Left ventricle myocardium inferior (tissue), 1 donor: ENCODE results near the gene HOXA6. TPM values are rescaled to one million over a fixed set of nuclear protein-coding genes. Genes with fewer than 3 reads are reported as not detected.
A peak's percentile ranks its signal among the peaks of the same experiment; 100 is the strongest.

Experiments
- DNase-seq: peaks from one replicate; pipeline ENCODE4 v3.0.0-alpha.2; 2020
- H3K27ac ChIP-seq: fragments of 200-600 bp; replicated peaks from 2 replicates; pipeline ENCODE4 v1.8.0; 2021
- H3K27me3 ChIP-seq: fragments of 200-600 bp; 2 replicates; pipeline ENCODE4 v1.8.0; 2021; ENCODE audit warnings: low read depth
- H3K36me3 ChIP-seq: fragments of 200-600 bp; 2 replicates; pipeline ENCODE4 v1.8.0; 2021
- H3K4me1 ChIP-seq: fragments of 200-600 bp; 2 replicates; pipeline ENCODE4 v1.8.0; 2021
- H3K4me3 ChIP-seq: fragments of 200-600 bp; 2 replicates; pipeline ENCODE4 v1.8.0; 2021; ENCODE audit warnings: mild to moderate bottlenecking, moderate library complexity
- H3K9me3 ChIP-seq: fragments of 200-600 bp; replicated peaks from 2 replicates; pipeline ENCODE4 v1.8.0; 2021
- CTCF ChIP-seq: fragments of 200-600 bp; IDR thresholded peaks from 2 replicates; pipeline ENCODE4 v1.8.0; 2021; ENCODE audit warnings: antibody characterized with exemption, mild to moderate bottlenecking, borderline replicate concordance
- intact Hi-C: fragments of 100-400 bp; cut with micrococcal nuclease; formaldehyde crosslinking; loops from one replicate; pipeline ENCODE4 v1.11.0; 2022
- total RNA-seq: library from RNA; stranded (reverse); fragmentation: NEBNext Ultra II Directional; extraction: Animal tissue kit (Norgen Biotek cat#: 25700); gene quantifications from one replicate; pipeline ENCODE4 v1.2.1, GENCODE V29; 2021
- donor health status: DM: no; HTN: yes; CAD: no; lungs with severe emphysema.

Gene HOXA6
- total RNA-seq, 1 donor from 2014 or later: not detected

GRCh38 chr7:27124096-27124901 lies 23.3 kb downstream of the HOXA6 start:
- no peaks in the 10 kb centered on the region for H3K4me1 ChIP-seq

GRCh38 chr7:27123477-27124053 lies 24.0 kb downstream of the HOXA6 start:
- no peak for DNase-seq
- peaks cover 98% of the 10 kb centered on the region for H3K27me3 ChIP-seq
- no peak overlapping the region for H3K27ac ChIP-seq
- no peak for TF ChIP-seq CTCF
- H3K36me3 ChIP-seq: no peaks in the 10 kb centered on the region
- H3K9me3 ChIP-seq: no peaks in the 10 kb centered on the region
- intact Hi-C loops: no loop called here
- no peak overlapping the region for H3K4me3 ChIP-seq
- H3K4me1 ChIP-seq: no peaks in the 10 kb centered on the region

More at GRCh38 chr7:27124096-27124901, 23.3 kb downstream of the HOXA6 start:
- no peaks in the 10 kb centered on the region for H3K36me3 ChIP-seq
- H3K27ac ChIP-seq: no peak overlapping the region
- no peak for DNase-seq
- TF ChIP-seq CTCF: no peak
- H3K9me3 ChIP-seq: no peaks in the 10 kb centered on the region
- peaks cover 98% of the 10 kb centered on the region for H3K27me3 ChIP-seq
- no peak overlapping the region for H3K4me3 ChIP-seq
- intact Hi-C loops: no loop called here

- Histone ChIP-seq H3K27ac (no peak overlapping the region), H3K4me3 (peak overlapping the region; percentile 32), H3K4me1 (peaks cover 3% of the 10 kb centered on the region), H3K9me3 (no peaks in the 10 kb centered on the region), H3K36me3 (no peaks in the 10 kb centered on the region), H3K27me3 (peaks cover 98% of the 10 kb centered on the region)
- TF ChIP-seq CTCF: no peak
- no peak for DNase-seq
- intact Hi-C loops: no loop called here
Measured at GRCh38 chr7:27123007-27123476, 24.5 kb downstream of the HOXA6 start.

- Histone ChIP-seq H3K4me3 (peak overlapping the region; percentile 32), H3K9me3 (no peaks in the 10 kb centered on the region), H3K4me1 (peaks cover 10% of the 10 kb centered on the region), H3K27me3 (peaks cover 98% of the 10 kb centered on the region), H3K27ac (peak overlapping the region; percentile 53), H3K36me3 (no peaks in the 10 kb centered on the region)
- TF ChIP-seq CTCF: no peak
- DNase-seq: no peak
- intact Hi-C loops: no loop called here
Measured at GRCh38 chr7:27122077-27122910, 25.3 kb downstream of the HOXA6 start.

GRCh38 chr7:27121684-27122076 lies 25.9 kb downstream of the HOXA6 start:
- Histone ChIP-seq H3K9me3 (no peaks in the 10 kb centered on the region), H3K27ac (peak overlapping the region; percentile 53), H3K4me1 (peaks cover 10% of the 10 kb centered on the region), H3K4me3 (peak overlapping the region; percentile 32), H3K27me3 (peaks cover 98% of the 10 kb centered on the region), H3K36me3 (no peaks in the 10 kb centered on the region)
- DNase-seq: no peak
- intact Hi-C loops: no loop called here
- TF ChIP-seq CTCF: no peak
